SK-N-DZ (cell line): ENCODE data around the gene LRRC23.

ENCODE experiments used
- DNase-seq: peaks from one replicate; pipeline ENCODE4 v3.0.0-alpha.2; 2015; ENCODE audit warnings: low spot score

The LRRC23 gene

GRCh38 chr12:6943722-6944380, 39.2 kb downstream of the LRRC23 start, which contains the start of the genes C12orf57 and RNU7-1:
Gene C12orf57, plus strand, starts transcription at chr12:6944022. Its CDS starts 100 bp downstream, at chr12:6944122.
Gene RNU7-1, plus strand, starts transcription at chr12:6943816.
- DNase-seq = peak; percentile 99

GRCh38 chr12:6944381-6945186, 40.0 kb downstream of the LRRC23 start:
- peak; percentile 95 for DNase-seq

GRCh38 chr12:6945613-6946012, 41.0 kb downstream of the LRRC23 start:
- no peak for DNase-seq

- DNase-seq = no peak
Measured at GRCh38 chr12:6946033-6946919, 41.7 kb downstream of the LRRC23 start.

- DNase-seq = no peak
Measured at GRCh38 chr12:6946920-6947374, 42.3 kb downstream of the LRRC23 start.

GRCh38 chr12:6947615-6948014, 43.0 kb downstream of the LRRC23 start:
- no peak for DNase-seq

- no peak for DNase-seq
Measured at GRCh38 chr12:6948873-6949594, 44.4 kb downstream of the LRRC23 start.

- DNase-seq = peak; percentile 64
Measured at GRCh38 chr12:6950401-6950801, 45.8 kb downstream of the LRRC23 start.

- no peak for DNase-seq
Measured at GRCh38 chr12:6950811-6951540, 46.4 kb downstream of the LRRC23 start, which contains the start of gene PTPN6. Gene PTPN6, plus strand, starts transcription at chr12:6951356. Its CDS starts 157 bp downstream, at chr12:6951513.

GRCh38 chr12:6951551-6952120, 47.0 kb downstream of the LRRC23 start:
- DNase-seq = no peak

- DNase-seq = no peak
Measured at GRCh38 chr12:6952121-6952862, 47.7 kb downstream of the LRRC23 start.

- DNase-seq = no peak
Measured at GRCh38 chr12:6952863-6953441, 48.3 kb downstream of the LRRC23 start.

- DNase-seq = no peak
Measured at GRCh38 chr12:6953442-6954315, 49.1 kb downstream of the LRRC23 start.

GRCh38 chr12:6954316-6955107, 49.9 kb downstream of the LRRC23 start:
- no peak for DNase-seq

- no peak for DNase-seq
Measured at GRCh38 chr12:6955108-6956020, 50.7 kb downstream of the LRRC23 start.
